Muscle of arm (tissue), 12 donors: ENCODE data around the gene EHD4. TPM values are rescaled to one million over a fixed set of nuclear protein-coding genes. Genes with fewer than 3 reads are reported as not detected.

Experiments used
- DNase-seq: peaks from one replicate; pipeline ENCODE4 v3.0.0-alpha.2; 2013
- polyA plus RNA-seq, 12 donors: library from polyadenylated mRNA; unstranded; fragments of 120-200 nt; gene quantifications; one replicate each; pipeline ENCODE4 v1.2.1, GENCODE V29; 2013; ENCODE audit not compliant: insufficient read length in 12 of 12

EHD4 gene
- polyA plus RNA-seq, 12 donors = 18.2 to 43.9 (median 30.3) TPM; not detected in 1

- no peak for DNase-seq
Observed at GRCh38 chr15:41883484-41883825, 88.9 kb downstream of the EHD4 start.

- no peak for DNase-seq
Observed at GRCh38 chr15:41882689-41883483, 89.5 kb downstream of the EHD4 start.

GRCh38 chr15:41881920-41882688 is 90.3 kb downstream of the EHD4 start:
- DNase-seq = no peak

GRCh38 chr15:41881550-41881919 is 90.8 kb downstream of the EHD4 start:
- no peak for DNase-seq

- no peak for DNase-seq
Observed at GRCh38 chr15:41881086-41881485, 91.3 kb downstream of the EHD4 start.

- no peak for DNase-seq
Observed at GRCh38 chr15:41880156-41880877, 92.0 kb downstream of the EHD4 start.

GRCh38 chr15:41879321-41879845 is 93.0 kb downstream of the EHD4 start:
- DNase-seq = no peak

GRCh38 chr15:41878355-41878699 is 94.0 kb downstream of the EHD4 start:
- DNase-seq = no peak

GRCh38 chr15:41877631-41878354 is 94.6 kb downstream of the EHD4 start:
- no peak for DNase-seq

GRCh38 chr15:41876689-41877088 is 95.7 kb downstream of the EHD4 start:
- DNase-seq = no peak

- no peak for DNase-seq
Observed at GRCh38 chr15:41876007-41876406, 96.3 kb downstream of the EHD4 start.

GRCh38 chr15:41874736-41875135 is 97.6 kb downstream of the EHD4 start:
- DNase-seq = no peak

GRCh38 chr15:41873711-41874110 is 98.6 kb downstream of the EHD4 start:
- DNase-seq = no peak

- no peak for DNase-seq
Observed at GRCh38 chr15:41872166-41872747, 100.1 kb downstream of the EHD4 start.

- DNase-seq = no peak
Observed at GRCh38 chr15:41871175-41871905, 101.0 kb downstream of the EHD4 start.

- DNase-seq = no peak
Observed at GRCh38 chr15:41870689-41871081, 101.7 kb downstream of the EHD4 start.

GRCh38 chr15:41869770-41870688 is 102.3 kb downstream of the EHD4 start:
- no peak for DNase-seq

GRCh38 chr15:41868321-41868720 is 104.0 kb downstream of the EHD4 start:
- DNase-seq = no peak

GRCh38 chr15:41866872-41867579 is 105.3 kb downstream of the EHD4 start:
- no peak for DNase-seq
